Hypothalamus (tissue), 51 donors: Measurements from ENCODE around the gene AP4B1.
"Not testable (repeated sequence)": the region's sequence is repeated elsewhere in the genome, so short reads cannot be mapped to it uniquely, and the experiment has no call there.

ENCODE experiments used
- DNase-seq, 51 donors: peaks; one replicate each; lab custom pipeline; 2025; lab: John Stamatoyannopoulos, UW

AP4B1 gene

DNA sequence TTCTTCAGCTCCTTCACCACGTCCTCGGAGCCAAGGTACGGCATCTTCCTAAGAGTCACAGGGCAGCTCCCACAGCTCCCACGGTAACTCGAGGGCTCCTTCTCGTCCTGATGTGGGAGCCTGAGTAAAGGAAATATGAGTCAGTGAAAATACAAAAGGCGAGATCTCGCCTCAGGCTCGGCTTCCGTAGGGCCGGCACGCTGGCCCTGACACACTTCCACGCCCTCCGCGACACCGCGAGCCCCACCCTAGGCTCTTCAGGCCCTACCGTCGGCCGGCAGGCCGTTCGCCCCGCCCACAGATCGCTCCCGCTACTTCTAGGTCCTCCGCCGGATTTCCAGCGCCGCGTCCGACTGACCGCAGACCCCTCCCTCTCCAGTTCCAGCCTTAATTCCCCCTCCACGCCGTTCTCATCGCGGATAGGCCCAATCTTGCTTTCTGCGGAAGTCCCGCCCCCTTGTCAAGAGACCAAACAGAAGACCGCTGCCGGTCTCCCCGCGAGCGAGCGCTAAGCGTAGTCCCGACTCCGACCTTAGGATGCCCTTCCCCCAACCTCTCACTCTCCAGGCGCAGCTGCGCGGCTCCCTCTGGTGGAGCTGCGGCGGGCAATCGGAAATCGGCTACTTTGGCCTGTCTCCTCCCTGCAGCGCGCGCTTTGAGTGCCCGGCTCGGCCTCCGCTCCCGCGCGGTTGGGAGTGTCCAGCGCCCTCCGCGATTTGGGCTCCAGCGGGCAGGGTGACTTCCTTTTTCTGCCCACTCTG, at the start of gene AP4B1, which contains the start of gene DCLRE1B:
TSS of gene AP4B1 (minus strand) at position 126 of the 761 bp plus-strand sequence. CDS start at position 44, 82 bp downstream.
TSS of gene DCLRE1B (plus strand) at position 653 of the 761 bp plus-strand sequence. CDS start 261 bp downstream, outside the sequence.
- DNase-seq = peak; percentile 79 to 99 (median 97)

DNA sequence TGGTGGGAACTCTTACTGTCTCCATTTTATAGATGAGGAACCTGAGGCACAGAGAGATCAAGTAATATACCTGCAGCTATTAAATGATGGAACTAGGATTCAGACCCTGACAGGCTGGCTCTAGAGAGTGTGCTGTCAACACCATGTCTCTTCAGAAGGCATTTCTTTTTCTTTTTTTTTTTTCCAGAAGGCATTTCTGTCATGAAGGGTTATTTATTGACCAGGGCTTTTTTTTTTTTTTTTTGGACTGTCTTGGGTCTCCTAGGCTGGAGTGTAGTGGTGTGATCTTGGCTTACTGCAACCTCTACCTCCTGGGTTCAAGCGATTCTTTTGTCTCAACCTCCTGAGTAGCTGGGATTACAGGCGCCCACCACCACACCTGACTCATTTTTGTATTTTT, 47.1 kb upstream of the AP4B1 start:
- DNase-seq = no peak

DNA sequence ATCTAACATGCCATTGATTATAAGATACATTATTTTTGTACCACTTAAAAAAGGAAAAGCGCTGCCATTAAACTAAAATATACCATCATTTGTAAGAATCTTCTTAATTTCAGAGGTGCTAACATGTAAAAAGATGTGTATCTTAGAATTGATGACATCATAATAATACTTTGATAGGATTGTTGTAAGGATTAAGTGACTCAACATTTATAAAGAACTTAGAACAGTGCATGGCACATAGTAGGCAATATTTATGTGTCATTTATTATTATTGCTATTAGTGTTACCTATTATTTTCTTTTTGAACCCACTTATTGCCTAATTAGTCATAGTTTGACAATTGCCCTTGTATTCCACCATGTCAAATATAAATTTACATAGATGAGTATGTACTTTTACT, 46.3 kb upstream of the AP4B1 start:
- DNase-seq = no peak

DNA sequence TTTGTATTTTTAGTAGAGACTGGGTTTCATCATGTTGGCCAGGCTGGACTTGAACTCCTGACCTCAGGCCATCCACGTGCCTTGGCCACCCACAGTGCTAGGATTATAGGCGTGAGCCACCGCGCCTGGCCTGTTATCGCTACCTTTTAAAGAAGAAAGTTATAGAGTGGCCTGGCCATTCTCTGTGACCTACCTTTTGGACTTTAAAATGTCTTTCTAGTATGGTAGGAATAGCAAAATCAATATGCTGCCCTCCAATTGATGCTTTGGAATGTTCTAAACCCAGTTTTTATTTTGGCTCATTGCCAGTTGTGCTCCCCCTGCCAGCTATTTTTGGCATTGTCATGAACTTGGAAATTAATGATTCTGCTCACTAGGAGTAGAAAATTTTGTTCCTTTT, 44.4 kb upstream of the AP4B1 start:
- DNase-seq = peak in 1 of 51 donors; percentile 11

DNA sequence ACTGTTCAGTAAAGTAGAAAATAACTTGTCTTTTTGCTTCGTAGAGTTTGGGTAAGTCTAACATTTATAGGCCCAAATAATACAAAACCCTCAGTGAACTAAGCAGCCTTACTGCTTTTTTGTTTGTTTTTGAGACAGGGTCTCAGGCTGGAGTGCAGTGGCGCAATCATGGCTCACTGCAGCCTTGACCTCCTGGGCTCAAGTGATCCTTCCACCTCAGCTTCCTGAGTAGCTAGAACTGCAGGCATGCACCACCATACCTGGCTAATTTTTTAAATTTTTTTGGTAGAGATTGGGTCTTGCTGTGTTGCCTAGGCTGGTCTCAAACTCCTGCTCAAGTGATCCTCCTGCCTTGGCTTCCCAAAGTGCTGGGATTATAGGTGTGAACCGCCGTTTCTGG, 43.6 kb upstream of the AP4B1 start:
- DNase-seq = not testable (repeated sequence)

DNA sequence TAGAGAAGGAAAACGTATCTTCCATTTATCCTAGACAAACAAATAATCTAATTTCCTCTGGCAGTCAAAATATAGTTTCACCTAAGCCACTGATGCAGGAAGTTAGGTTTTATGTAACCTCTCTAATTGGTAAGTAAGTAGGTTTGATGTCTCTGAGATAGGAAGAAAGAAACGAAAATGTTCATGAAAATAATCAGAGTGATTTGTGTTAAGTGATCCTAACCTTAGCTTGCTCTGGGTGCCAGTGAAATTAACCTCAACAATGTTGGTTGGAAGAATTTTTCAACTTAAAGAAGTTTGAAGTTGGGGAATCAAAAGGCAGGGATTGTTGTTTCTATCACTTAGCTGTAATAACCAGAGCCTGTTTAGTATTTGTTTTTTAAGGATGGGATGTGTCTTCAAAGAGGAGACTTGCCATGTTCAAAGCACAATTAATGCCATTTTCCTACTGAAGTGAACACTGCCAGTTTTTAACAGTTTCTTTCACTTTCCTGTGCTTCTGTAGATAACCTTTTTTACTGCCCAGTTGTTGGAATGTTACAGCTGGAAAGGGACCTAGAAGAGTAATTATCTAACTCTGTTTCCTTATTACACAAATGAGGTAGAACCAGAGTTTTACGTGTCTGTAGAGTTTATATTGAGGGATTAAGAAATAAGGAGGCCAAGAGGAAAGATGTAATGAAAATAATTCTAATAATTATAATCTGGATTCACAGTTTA, 42.9 kb upstream of the AP4B1 start:
- no peak for DNase-seq

DNA sequence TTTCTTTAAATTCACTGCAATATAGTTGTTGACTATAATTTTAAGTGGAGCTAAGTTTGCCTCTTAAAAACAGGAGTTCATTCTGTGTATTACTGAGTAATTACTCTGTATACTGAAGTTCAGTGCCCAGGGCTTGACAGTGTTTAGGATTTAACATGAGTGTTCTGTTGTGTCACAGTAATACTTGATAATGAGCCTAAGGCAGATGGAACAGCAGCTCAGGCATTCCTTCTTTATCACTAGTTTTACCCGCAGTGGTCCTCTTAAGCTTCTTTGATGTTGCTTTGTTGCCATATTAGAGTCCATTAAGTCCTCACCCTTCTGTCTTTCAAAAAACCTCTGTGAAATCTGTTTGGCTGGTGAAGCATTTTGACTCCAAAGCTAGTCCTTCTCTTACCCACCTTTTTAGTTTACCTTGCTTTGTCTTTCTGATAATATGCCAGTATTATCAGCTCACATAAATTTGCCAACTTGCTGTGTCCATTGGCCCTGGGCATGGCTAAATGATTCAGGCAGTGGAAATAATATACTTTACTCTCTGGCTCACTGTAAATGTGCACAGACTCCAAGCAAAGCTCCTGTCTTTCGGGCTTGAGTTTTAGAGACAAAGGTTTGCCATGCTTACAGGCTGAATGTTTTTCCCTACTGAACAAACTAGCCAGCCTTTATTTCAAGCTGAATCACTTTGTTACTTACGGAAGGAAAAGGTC, 42.2 kb upstream of the AP4B1 start:
- DNase-seq = peak in 1 of 51 donors; percentile 44

DNA sequence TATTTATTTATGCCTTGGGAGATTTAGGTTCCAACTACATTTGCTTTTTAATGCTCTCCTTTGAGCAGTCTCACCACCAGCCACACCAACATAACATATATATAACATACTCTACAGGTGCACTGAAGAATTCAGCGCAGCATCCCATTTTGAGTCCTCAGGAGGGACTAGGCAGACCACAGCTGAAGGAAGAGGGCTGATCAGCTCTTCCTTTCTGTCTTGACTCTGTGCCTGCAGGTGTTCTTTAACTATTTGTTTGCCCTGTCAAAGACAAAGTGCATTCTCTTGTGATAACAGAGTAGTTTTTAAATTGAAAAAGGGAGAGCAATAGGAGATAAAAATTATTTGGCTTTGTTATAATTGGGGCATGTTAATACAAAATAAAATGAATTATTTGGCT, 41.5 kb upstream of the AP4B1 start:
- no peak for DNase-seq

DNA sequence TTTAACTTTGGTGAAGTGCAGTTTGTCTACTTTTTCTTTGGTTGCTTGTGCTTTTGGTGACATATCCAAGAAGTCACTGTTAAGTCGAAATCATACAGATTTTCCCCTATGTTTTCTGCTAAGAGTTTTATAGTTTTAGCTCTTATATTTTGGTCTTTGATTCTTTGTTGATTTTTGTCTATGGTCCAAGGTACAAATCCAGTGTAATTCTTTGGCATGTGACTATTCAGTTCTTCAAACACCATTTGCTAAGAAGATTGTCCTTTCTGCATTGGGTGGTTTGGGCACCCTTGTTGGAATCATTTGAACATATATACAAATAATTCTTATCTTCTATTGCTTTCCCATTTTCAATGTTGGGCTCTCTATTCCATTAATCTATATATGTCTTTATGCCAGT, 40.7 kb upstream of the AP4B1 start:
- DNase-seq = no peak

DNA sequence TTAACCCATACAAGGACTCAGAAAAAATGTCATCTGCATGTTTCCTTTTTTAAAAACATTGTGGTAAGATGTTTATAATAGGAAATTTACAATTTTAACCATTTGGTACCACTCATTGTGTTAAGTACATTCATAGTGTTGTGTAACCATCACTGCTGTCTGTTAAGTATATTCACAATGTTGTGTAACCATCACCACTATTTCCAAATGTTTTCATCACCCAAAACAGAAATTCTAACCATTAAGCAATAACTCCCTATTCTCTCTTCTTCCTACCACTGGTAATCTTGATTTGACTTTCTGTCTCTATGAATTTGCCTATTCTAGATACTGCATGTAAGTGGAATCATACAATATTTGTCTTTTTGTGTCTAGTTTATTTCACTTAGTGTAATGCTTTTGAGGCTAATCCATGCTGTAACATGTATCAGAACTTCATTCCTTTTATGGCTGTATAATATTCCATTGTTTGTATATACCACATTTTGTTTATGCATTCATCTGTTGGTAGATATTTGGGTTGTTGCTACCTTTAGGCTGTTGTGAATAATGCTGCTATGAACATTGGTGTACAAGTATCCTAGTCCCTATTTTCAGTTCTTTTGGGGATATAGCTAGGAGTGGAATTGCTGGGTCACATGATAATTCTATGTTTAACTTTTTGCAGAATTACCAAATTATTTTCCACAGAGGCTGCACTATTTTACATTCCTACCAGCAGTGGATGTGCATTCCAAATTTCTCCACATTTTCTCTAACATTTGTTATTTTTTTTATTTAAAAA, 38.6 kb upstream of the AP4B1 start:
- no peak for DNase-seq

DNA sequence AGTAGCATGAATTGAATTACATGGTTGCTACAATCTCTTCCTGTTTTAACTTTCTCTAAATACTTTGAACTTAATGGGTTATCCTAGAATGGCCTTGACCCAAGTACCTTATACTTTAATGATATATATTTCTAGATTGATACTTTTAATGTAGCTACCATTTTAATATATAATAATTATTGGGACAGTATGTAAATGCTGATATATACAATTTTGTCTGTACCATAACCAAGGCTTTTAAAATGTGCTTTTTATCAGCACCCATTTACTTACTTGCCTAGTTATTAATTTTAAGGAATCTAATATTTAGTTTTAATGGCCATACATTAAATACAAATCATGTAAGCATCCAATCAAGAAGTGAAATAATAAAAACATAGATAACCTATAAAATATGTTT, 37.9 kb upstream of the AP4B1 start:
- DNase-seq = no peak

DNA sequence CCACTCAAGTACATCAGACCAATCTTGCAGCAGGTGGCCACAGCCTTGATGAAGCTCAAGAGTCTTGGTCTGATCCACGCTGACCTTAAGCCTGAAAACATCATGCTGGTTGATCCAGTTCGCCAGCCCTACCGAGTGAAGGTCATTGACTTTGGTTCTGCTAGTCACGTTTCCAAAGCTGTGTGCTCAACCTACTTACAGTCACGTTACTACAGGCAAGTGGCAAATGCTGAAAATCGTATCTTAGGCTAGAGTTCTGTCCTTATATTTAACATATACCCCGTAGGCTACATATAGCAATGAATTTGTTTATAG, 36.6 kb upstream of the AP4B1 start:
- DNase-seq = no peak

DNA sequence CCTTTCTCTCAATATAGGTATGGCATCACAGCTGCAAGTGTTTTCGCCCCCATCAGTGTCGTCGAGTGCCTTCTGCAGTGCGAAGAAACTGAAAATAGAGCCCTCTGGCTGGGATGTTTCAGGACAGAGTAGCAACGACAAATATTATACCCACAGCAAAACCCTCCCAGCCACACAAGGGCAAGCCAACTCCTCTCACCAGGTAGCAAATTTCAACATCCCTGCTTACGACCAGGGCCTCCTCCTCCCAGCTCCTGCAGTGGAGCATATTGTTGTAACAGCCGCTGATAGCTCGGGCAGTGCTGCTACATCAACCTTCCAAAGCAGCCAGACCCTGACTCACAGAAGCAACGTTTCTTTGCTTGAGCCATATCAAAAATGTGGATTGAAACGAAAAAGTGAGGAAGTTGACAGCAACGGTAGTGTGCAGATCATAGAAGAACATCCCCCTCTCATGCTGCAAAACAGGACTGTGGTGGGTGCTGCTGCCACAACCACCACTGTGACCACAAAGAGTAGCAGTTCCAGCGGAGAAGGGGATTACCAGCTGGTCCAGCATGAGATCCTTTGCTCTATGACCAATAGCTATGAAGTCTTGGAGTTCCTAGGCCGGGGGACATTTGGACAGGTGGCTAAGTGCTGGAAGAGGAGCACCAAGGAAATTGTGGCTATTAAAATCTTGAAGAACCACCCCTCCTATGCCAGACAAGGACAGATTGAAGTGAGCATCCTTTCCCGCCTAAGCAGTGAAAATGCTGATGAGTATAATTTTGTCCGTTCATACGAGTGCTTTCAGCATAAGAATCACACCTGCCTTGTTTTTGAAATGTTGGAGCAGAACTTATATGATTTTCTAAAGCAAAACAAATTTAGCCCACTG, 36.0 kb upstream of the AP4B1 start:
- no peak for DNase-seq

DNA sequence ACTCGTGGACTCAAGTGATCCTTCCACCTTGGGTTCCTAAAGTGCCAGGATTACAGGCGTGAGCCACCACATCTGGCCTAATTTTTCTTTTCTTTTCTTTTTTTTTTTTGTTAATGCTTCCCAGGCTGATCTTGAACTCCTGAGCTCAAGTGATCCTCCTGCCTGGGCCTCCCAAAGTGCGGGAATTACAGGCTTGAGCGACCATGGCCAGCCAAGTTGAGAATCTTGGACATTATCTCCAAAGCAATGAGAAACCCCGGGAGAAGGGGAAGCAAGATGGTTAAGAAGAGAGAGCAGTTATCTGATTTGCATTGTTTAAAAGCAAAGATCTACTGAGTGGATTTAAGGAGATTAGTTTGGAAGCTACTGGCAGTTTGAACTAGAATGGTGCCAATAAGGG, 33.6 kb upstream of the AP4B1 start:
- DNase-seq = no peak

DNA sequence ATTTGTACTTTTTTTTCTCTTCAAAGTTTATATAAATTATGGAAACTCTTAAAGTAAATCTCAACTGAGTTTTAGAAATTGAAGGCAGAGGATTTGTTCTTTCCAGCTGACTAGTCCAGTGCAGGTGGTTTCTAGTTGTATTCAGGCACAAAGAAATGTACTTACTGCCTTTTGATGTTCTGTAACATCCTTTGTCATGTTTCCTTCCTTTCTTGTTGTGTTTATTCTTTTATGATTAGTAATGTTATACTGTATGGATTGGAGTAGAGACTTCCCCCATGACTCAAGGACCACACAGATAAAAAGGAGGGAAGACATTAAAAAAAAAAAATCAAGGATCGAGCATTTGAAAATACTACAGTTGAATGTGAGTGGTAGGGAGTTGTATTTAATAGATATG, 32.5 kb upstream of the AP4B1 start:
- no peak for DNase-seq

DNA sequence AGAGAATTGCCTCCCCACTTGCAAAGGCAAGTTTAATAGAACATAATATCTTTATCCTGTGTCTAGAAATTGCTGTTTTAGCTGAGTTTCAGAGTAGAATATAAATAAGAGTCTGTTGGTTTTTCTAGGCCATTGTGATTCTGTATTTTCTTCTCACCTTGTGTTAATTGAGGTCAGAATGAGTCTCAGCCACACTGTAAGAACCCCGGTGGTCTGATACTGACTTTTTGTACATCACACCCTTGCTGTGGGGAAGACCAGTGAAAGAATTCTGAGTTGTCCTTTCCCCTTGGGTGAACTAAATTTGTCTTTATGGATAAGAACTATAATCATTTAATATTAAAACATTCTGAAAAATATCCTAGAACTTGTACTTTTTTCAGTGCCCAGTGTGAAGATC, 31.4 kb upstream of the AP4B1 start:
- DNase-seq = no peak

DNA sequence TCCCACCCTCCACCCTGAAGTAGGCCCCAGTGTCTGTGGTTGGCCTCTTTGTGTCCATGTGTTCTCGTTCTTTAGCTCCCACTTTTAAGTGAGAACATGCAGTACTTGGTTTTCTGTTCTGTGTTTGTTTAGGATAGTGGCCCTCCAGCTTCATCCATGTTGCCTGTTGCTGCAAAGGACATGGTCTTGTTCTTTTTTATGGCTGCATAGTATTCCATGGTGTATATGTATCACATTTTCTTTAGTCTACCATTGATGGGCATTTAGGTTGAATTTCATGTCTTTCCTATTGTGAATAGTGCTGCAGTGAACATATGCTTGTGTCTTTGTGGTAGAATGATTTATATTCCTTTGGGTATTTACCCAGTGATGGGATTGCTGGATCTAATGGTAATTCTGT, 30.6 kb upstream of the AP4B1 start:
- no peak for DNase-seq

DNA sequence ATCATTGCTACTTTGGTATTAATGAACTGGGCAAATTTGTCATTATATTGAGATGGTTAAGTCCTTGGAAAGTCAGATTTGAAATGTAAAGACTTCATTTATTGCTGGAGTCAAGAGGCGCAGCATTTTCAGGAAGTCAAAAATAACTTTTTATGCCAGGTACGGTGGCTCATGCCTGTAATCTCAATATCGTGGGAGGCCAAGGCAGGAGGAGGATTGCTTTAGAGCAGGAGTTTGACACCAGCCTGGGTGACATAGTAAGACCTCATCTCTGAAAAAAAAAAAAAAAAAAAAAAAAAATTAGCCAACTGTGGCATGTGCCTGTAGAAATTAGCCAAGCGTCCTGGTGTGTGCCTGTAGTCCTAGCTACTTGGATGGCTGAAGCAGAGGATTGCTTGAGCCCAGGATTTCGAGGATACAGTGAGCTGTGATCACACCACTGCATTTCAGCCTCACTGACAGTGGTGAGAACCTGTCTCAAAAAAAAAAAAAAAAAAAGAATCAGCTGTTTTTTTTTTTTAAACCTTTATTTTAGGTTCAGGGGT, 30.0 kb upstream of the AP4B1 start:
- DNase-seq = no peak

DNA sequence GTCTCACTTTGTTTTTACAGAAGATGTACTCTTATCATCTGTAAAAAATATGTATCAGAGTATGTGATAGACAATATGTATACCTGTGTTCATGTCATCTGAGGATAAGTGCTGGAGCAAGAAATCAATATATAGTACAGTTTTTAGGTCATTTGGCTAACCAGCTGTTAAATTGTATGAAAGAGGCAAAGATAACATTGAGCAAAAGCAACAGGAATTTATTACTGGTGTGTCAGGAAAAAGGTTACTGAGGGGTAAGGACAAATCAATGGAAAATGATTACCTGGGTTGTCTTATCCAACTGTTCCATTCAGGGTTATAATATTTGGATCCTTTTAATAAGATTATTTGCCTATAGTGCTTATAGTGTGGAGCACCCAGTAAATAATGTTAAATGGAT, 29.4 kb upstream of the AP4B1 start:
- DNase-seq = no peak

DNA sequence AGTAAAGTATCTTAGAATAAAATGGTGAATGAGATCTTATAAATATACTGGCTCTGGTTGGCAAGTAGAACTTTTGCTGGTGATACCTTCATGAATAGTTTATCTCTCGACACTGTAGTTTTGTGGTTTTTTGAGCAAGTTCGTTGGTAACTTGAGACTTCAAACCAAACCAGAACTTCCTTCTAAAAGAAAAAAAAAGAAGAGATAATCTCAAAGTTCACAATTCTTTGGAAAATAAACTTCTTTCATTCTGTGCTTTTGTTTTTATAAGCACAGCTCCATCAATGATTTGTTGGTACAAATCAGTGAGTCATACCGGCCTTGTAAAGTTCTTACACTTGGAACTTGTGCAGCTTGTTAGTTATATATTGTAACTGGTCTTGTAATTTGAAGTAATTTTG, 26.9 kb upstream of the AP4B1 start:
- no peak for DNase-seq
